Measurements from ENCODE around the gene UBE2Q1. TPM values are rescaled to one million over a fixed set of nuclear protein-coding genes. Genes with fewer than 3 reads are reported as not detected.

Gene UBE2Q1
- total and polyA plus RNA-seq, 4 donors, result 25.5 to 63.9 (median 45.0) TPM

GRCh38 chr1:154574716-154575115 lies 16.3 kb upstream of the UBE2Q1 start:
- Histone ChIP-seq H3K27me3 (ENCODE audit: control insufficient read depth in 1 of 2, insufficient read depth in 2 of 2, low read length in 1 of 2) (no peaks in the 10 kb centered on the region), H3K4me3 (ENCODE audit: low read length in 2 of 2) (no peak overlapping the region), H3K27ac (ENCODE audit: low read depth in 1 of 2, low read length in 2 of 2) (no peak overlapping the region), H3K9me3 (ENCODE audit: control insufficient read depth, low read length) (no peaks in the 10 kb centered on the region), H3K36me3 (ENCODE audit: control insufficient read depth in 1 of 2, insufficient read depth in 2 of 2, low read length in 1 of 2) (no peaks in the 10 kb centered on the region), H3K4me1 (ENCODE audit: control insufficient read depth in 1 of 2, insufficient read depth in 2 of 2, low read length in 2 of 2) (no peaks in the 10 kb centered on the region)
- ATAC-seq (ENCODE audit: low FRiP score) (no peak), DNase-seq (no peak)
- intact Hi-C loops (cut with DNase I), result no loop called here
- 14% methylated on average over 7 of the region's 7 CpGs for WGBS, 2 donors

- no peaks in the 10 kb centered on the region for H3K27me3 ChIP-seq (ENCODE audit: control insufficient read depth in 1 of 2, insufficient read depth in 2 of 2, low read length in 1 of 2)
- H3K4me3 ChIP-seq (ENCODE audit: low read length in 2 of 2), result no peak overlapping the region
- ATAC-seq (ENCODE audit: low FRiP score) (no peak), DNase-seq (no peak)
- WGBS, 2 donors, result 79 to 86% methylated on average over 3 of the region's 3 CpGs
- H3K36me3 ChIP-seq (ENCODE audit: control insufficient read depth in 1 of 2, insufficient read depth in 2 of 2, low read length in 1 of 2), result no peaks in the 10 kb centered on the region
- H3K4me1 ChIP-seq (ENCODE audit: control insufficient read depth in 1 of 2, insufficient read depth in 2 of 2, low read length in 2 of 2), result no peaks in the 10 kb centered on the region
- no peak overlapping the region for H3K27ac ChIP-seq (ENCODE audit: low read depth in 1 of 2, low read length in 2 of 2)
- intact Hi-C loops (cut with DNase I), result no loop called here
- no peaks in the 10 kb centered on the region for H3K9me3 ChIP-seq (ENCODE audit: control insufficient read depth, low read length)
These were observed 14.7 kb upstream of the UBE2Q1 start for GRCh38 chr1:154573168-154573510.

GRCh38 chr1:154572468-154573167 lies 14.2 kb upstream of the UBE2Q1 start:
- H3K4me1 ChIP-seq (ENCODE audit: control insufficient read depth in 1 of 2, insufficient read depth in 2 of 2, low read length in 2 of 2), result no peaks in the 10 kb centered on the region
- no peak overlapping the region for H3K4me3 ChIP-seq (ENCODE audit: low read length in 2 of 2)
- no peaks in the 10 kb centered on the region for H3K27me3 ChIP-seq (ENCODE audit: control insufficient read depth in 1 of 2, insufficient read depth in 2 of 2, low read length in 1 of 2)
- no peaks in the 10 kb centered on the region for H3K9me3 ChIP-seq (ENCODE audit: control insufficient read depth, low read length)
- WGBS, 2 donors, result 50 to 59% methylated on average over 10 of the region's 10 CpGs
- DNase-seq (no peak), ATAC-seq (ENCODE audit: low FRiP score) (no peak)
- H3K36me3 ChIP-seq (ENCODE audit: control insufficient read depth in 1 of 2, insufficient read depth in 2 of 2, low read length in 1 of 2), result no peaks in the 10 kb centered on the region
- no peak overlapping the region for H3K27ac ChIP-seq (ENCODE audit: low read depth in 1 of 2, low read length in 2 of 2)
- intact Hi-C loops (cut with DNase I), result no loop called here

- ATAC-seq (ENCODE audit: low FRiP score), result no peak
- WGBS, 2 donors, result 92 to 93% methylated on average over 27 to 29 of the region's 29 CpGs
- intact Hi-C loops (cut with DNase I), result no loop called here
- Histone ChIP-seq H3K27me3 (ENCODE audit: control insufficient read depth in 1 of 2, insufficient read depth in 2 of 2, low read length in 1 of 2) (no peaks in the 10 kb centered on the region), H3K9me3 (ENCODE audit: control insufficient read depth, low read length) (no peaks in the 10 kb centered on the region), H3K27ac (ENCODE audit: low read depth in 1 of 2, low read length in 2 of 2) (no peak overlapping the region), H3K4me3 (ENCODE audit: low read length in 2 of 2) (no peak overlapping the region), H3K4me1 (ENCODE audit: control insufficient read depth in 1 of 2, insufficient read depth in 2 of 2, low read length in 2 of 2) (no peaks in the 10 kb centered on the region), H3K36me3 (ENCODE audit: control insufficient read depth in 1 of 2, insufficient read depth in 2 of 2, low read length in 1 of 2) (no peaks in the 10 kb centered on the region)
- no peak for DNase-seq
These were observed 13.5 kb upstream of the UBE2Q1 start for GRCh38 chr1:154571964-154572288.

- no peak for ATAC-seq (ENCODE audit: low FRiP score)
- Histone ChIP-seq H3K4me3 (ENCODE audit: low read length in 2 of 2) (no peak overlapping the region), H3K27me3 (ENCODE audit: control insufficient read depth in 1 of 2, insufficient read depth in 2 of 2, low read length in 1 of 2) (no peaks in the 10 kb centered on the region), H3K4me1 (ENCODE audit: control insufficient read depth in 1 of 2, insufficient read depth in 2 of 2, low read length in 2 of 2) (no peaks in the 10 kb centered on the region), H3K27ac (ENCODE audit: low read depth in 1 of 2, low read length in 2 of 2) (no peak overlapping the region), H3K9me3 (ENCODE audit: control insufficient read depth, low read length) (no peaks in the 10 kb centered on the region), H3K36me3 (ENCODE audit: control insufficient read depth in 1 of 2, insufficient read depth in 2 of 2, low read length in 1 of 2) (no peaks in the 10 kb centered on the region)
- 95% methylated on average over 59 of the region's 59 CpGs for WGBS, 2 donors
- no peak for DNase-seq
- intact Hi-C loops (cut with DNase I), result no loop called here
These were observed 12.9 kb upstream of the UBE2Q1 start for GRCh38 chr1:154571244-154571963.

- 30 to 33% methylated on average over 17 of the region's 17 CpGs for WGBS, 2 donors
- no peak for DNase-seq
- H3K4me3 ChIP-seq (ENCODE audit: low read length in 2 of 2), result no peak overlapping the region
- no peaks in the 10 kb centered on the region for H3K36me3 ChIP-seq (ENCODE audit: control insufficient read depth in 1 of 2, insufficient read depth in 2 of 2, low read length in 1 of 2)
- no peaks in the 10 kb centered on the region for H3K9me3 ChIP-seq (ENCODE audit: control insufficient read depth, low read length)
- no peak for ATAC-seq (ENCODE audit: low FRiP score)
- H3K27ac ChIP-seq (ENCODE audit: low read depth in 1 of 2, low read length in 2 of 2), result no peak overlapping the region
- intact Hi-C loops (cut with DNase I), result loop anchor here in 1 of 2 donors (5.0 kb wide), 1 partner anchor 194 kb away; no protein-coding TSS in a partner anchor
- no peaks in the 10 kb centered on the region for H3K4me1 ChIP-seq (ENCODE audit: control insufficient read depth in 1 of 2, insufficient read depth in 2 of 2, low read length in 2 of 2)
- H3K27me3 ChIP-seq (ENCODE audit: control insufficient read depth in 1 of 2, insufficient read depth in 2 of 2, low read length in 1 of 2), result no peaks in the 10 kb centered on the region
These were observed 9.8 kb upstream of the UBE2Q1 start for GRCh38 chr1:154568157-154568815.

GRCh38 chr1:154567386-154568156 lies 9.1 kb upstream of the UBE2Q1 start, which contains the start of gene CHRNB2:
Gene CHRNB2 (plus strand): TSS chr1:154567778. CDS start chr1:154568045, 267 bp downstream.
- DNase-seq (peak; percentile 65 to 89), ATAC-seq (ENCODE audit: low FRiP score) (peak; percentile 89)
- H3K9me3 ChIP-seq (ENCODE audit: control insufficient read depth, low read length), result no peaks in the 10 kb centered on the region
- intact Hi-C loops (cut with DNase I), result loop anchor here in 1 of 2 donors (5.0 kb wide), 1 partner anchor 195 kb away; no protein-coding TSS in a partner anchor
- H3K27me3 ChIP-seq (ENCODE audit: control insufficient read depth in 1 of 2, insufficient read depth in 2 of 2, low read length in 1 of 2), result no peaks in the 10 kb centered on the region
- no peak within 1 kb of the TSS for H3K4me3 ChIP-seq (ENCODE audit: low read length in 2 of 2)
- H3K27ac ChIP-seq (ENCODE audit: low read depth in 1 of 2, low read length in 2 of 2), result no peak within 1 kb of the TSS
- WGBS, 2 donors, result 2% methylated on average over 52 to 53 of the region's 53 CpGs
- no peaks in the 10 kb centered on the region for H3K36me3 ChIP-seq (ENCODE audit: control insufficient read depth in 1 of 2, insufficient read depth in 2 of 2, low read length in 1 of 2)
- H3K4me1 ChIP-seq (ENCODE audit: control insufficient read depth in 1 of 2, insufficient read depth in 2 of 2, low read length in 2 of 2), result no peaks in the 10 kb centered on the region

- Histone ChIP-seq H3K27ac (ENCODE audit: low read depth in 1 of 2, low read length in 2 of 2) (no peak overlapping the region), H3K36me3 (ENCODE audit: control insufficient read depth in 1 of 2, insufficient read depth in 2 of 2, low read length in 1 of 2) (no peaks in the 10 kb centered on the region), H3K27me3 (ENCODE audit: control insufficient read depth in 1 of 2, insufficient read depth in 2 of 2, low read length in 1 of 2) (no peaks in the 10 kb centered on the region), H3K4me3 (ENCODE audit: low read length in 2 of 2) (no peak overlapping the region), H3K9me3 (ENCODE audit: control insufficient read depth, low read length) (no peaks in the 10 kb centered on the region), H3K4me1 (ENCODE audit: control insufficient read depth in 1 of 2, insufficient read depth in 2 of 2, low read length in 2 of 2) (no peaks in the 10 kb centered on the region)
- no peak for ATAC-seq (ENCODE audit: low FRiP score)
- WGBS, 2 donors, result 85 to 87% methylated on average over 6 of the region's 6 CpGs
- DNase-seq, result no peak
- intact Hi-C loops (cut with DNase I), result loop anchor here in 1 of 2 donors (5.0 kb wide), 1 partner anchor 196 kb away; no protein-coding TSS in a partner anchor
These were observed 7.4 kb upstream of the UBE2Q1 start for GRCh38 chr1:154565876-154566275.

All from aorta (tissue), 5 donors.